ENCODE measurements around the gene SHISA4.
"Not testable (repeated sequence)": the region's sequence is repeated elsewhere in the genome, so short reads cannot be mapped to it uniquely, and the experiment has no call there.

The SHISA4 gene

GRCh38 chr1:201850053-201850397 lies 38.7 kb upstream of the SHISA4 start:
- Histone ChIP-seq H3K27ac (no peak overlapping the region), H3K4me1 (ENCODE audit: control insufficient read depth in 1 of 2, insufficient read depth in 1 of 2, low read depth in 1 of 2, low read length in 1 of 2) (peaks cover 0 to 5% of the 10 kb centered on the region in 2 experiments), H3K27me3 (no peaks in the 10 kb centered on the region), H3K9me3 (no peaks in the 10 kb centered on the region), H3K4me3 (ENCODE audit: low read depth in 1 of 2, low read length in 1 of 2) (no peak overlapping the region), H3K36me3 (peaks cover 54% of the 10 kb centered on the region)
- no peak for TF ChIP-seq CTCF (IDR thresholded peaks at IDR 0.05)

- TF ChIP-seq CTCF (IDR thresholded peaks at IDR 0.05): no peak
- Histone ChIP-seq H3K9me3 (no peaks in the 10 kb centered on the region), H3K4me1 (ENCODE audit: control insufficient read depth in 1 of 2, insufficient read depth in 1 of 2, low read depth in 1 of 2, low read length in 1 of 2) (no peaks in the 10 kb centered on the region), H3K36me3 (peaks cover 74% of the 10 kb centered on the region), H3K4me3 (ENCODE audit: low read depth in 1 of 2, low read length in 1 of 2) (no peak overlapping the region), H3K27me3 (no peaks in the 10 kb centered on the region), H3K27ac (no peak overlapping the region)
Measured at GRCh38 chr1:201851949-201852348, 36.7 kb upstream of the SHISA4 start.

GRCh38 chr1:201856722-201857121 lies 32.0 kb upstream of the SHISA4 start:
- not testable (repeated sequence) for H3K27ac ChIP-seq; H3K9me3 ChIP-seq; H3K4me3 ChIP-seq (ENCODE audit: low read depth in 1 of 2, low read length in 1 of 2); H3K4me1 ChIP-seq (ENCODE audit: control insufficient read depth in 1 of 2, insufficient read depth in 1 of 2, low read depth in 1 of 2, low read length in 1 of 2); H3K27me3 ChIP-seq
- peaks cover 83% of the 10 kb centered on the region for H3K36me3 ChIP-seq

- Histone ChIP-seq H3K36me3 (peaks cover 80% of the 10 kb centered on the region), H3K9me3 (no peaks in the 10 kb centered on the region), H3K4me1 (ENCODE audit: control insufficient read depth in 1 of 2, insufficient read depth in 1 of 2, low read depth in 1 of 2, low read length in 1 of 2) (no peaks in the 10 kb centered on the region), H3K27ac (no peak overlapping the region), H3K4me3 (ENCODE audit: low read depth in 1 of 2, low read length in 1 of 2) (no peak overlapping the region), H3K27me3 (no peaks in the 10 kb centered on the region)
- TF ChIP-seq CTCF (IDR thresholded peaks at IDR 0.05): no peak
Measured at GRCh38 chr1:201859424-201859823, 29.3 kb upstream of the SHISA4 start.

GRCh38 chr1:201861448-201861847 lies 27.2 kb upstream of the SHISA4 start:
- Histone ChIP-seq H3K4me3 (ENCODE audit: low read depth in 1 of 2, low read length in 1 of 2) (no peak overlapping the region), H3K4me1 (ENCODE audit: control insufficient read depth in 1 of 2, insufficient read depth in 1 of 2, low read depth in 1 of 2, low read length in 1 of 2) (no peaks in the 10 kb centered on the region), H3K9me3 (no peaks in the 10 kb centered on the region), H3K27ac (no peak overlapping the region), H3K36me3 (peaks cover 72% of the 10 kb centered on the region), H3K27me3 (no peaks in the 10 kb centered on the region)
- TF ChIP-seq CTCF (IDR thresholded peaks at IDR 0.05): no peak

- no peaks in the 10 kb centered on the region for H3K4me1 ChIP-seq (ENCODE audit: control insufficient read depth in 1 of 2, insufficient read depth in 1 of 2, low read depth in 1 of 2, low read length in 1 of 2)
- no peak overlapping the region for H3K27ac ChIP-seq
- no peaks in the 10 kb centered on the region for H3K27me3 ChIP-seq
- H3K9me3 ChIP-seq: no peaks in the 10 kb centered on the region
- H3K4me3 ChIP-seq (ENCODE audit: low read depth in 1 of 2, low read length in 1 of 2): no peak overlapping the region
- H3K36me3 ChIP-seq: peaks cover 81% of the 10 kb centered on the region
- TF ChIP-seq CTCF (IDR thresholded peaks at IDR 0.05): no peak
Measured at GRCh38 chr1:201870397-201870796, 18.3 kb upstream of the SHISA4 start.
